ENCODE results near the gene H3-3A.

H3-3A gene

DNA sequence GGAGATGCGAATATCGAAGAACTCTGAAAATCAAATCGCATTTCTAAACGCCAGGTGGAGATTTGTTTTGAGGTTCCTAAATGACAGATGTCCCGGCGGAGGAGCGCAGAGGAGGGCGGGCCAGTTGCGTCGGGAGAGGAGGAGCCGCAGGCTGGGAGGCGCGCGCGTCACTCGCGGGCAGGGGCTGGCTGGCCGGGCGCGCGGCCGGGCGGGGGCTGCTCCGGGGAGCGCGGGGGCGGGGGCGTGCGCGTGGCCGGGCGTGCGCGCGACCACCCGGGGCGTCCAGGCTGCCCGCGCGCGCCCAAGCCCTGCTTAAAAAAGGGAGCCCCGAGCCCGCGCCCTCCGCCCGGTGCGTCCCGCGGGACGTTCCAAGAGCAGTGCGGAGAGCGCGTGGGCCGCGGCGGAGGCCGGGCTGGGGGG lies 47.3 kb downstream of the H3-3A start:
- DNase-seq (ENCODE audit: low read depth in 2 of 2): peak; percentile 79 to 90
- TF ChIP-seq, protein P1, sequence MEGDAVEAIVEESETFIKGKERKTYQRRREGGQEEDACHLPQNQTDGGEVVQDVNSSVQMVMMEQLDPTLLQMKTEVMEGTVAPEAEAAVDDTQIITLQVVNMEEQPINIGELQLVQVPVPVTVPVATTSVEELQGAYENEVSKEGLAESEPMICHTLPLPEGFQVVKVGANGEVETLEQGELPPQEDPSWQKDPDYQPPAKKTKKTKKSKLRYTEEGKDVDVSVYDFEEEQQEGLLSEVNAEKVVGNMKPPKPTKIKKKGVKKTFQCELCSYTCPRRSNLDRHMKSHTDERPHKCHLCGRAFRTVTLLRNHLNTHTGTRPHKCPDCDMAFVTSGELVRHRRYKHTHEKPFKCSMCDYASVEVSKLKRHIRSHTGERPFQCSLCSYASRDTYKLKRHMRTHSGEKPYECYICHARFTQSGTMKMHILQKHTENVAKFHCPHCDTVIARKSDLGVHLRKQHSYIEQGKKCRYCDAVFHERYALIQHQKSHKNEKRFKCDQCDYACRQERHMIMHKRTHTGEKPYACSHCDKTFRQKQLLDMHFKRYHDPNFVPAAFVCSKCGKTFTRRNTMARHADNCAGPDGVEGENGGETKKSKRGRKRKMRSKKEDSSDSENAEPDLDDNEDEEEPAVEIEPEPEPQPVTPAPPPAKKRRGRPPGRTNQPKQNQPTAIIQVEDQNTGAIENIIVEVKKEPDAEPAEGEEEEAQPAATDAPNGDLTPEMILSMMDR (IDR thresholded peaks at IDR 0.05; ENCODE audit: low read depth, low read length): no peak

DNA sequence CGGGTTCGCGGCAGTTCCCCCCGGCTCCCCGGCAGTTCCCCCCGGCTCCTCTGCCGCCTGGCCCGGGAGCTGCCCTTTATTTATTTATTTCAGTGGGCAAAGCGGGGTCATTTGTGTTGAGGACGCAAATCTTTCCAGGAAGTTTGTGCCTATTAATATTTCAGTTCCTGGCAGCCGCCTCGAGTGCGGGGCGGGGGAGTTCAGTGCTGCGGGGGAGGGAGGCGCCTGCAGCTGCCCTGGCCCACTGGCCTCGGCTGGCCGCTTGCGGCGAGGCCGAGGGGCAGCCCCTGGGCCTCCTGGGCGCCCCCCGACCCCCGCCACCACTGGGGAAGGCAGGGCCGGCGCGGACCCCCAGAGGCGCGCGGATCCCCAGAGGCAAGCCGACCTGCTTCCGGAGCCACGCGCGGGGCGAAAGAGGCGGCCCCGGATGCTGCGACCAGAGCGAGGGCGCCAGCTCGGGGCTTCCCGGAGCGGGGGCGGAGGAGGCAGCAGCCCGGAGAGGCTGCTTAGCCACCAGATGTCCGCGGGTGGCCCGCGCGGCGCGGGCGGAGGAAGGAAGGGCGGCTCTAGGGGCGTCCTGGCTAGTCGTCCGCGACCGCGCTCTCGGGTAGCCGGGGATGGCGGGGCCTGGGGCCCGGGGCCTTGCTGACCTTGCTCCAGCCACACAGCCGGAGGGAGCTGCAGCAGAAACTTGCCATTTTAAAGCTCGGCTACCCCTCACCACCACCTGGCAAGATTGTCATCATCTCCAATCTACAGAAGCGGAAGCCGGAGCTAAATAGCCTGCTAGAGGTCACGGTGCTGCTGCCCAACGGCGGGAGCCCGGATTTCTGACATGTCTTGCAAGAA lies 48.0 kb downstream of the H3-3A start:
- peak overlapping the region; percentile 47 to 48 for H3K4me3 ChIP-seq (replicated peaks in 1 of 2; ENCODE audit: low read depth in 2 of 2, low read length in 2 of 2)
- peak; percentile 65 to 87 for DNase-seq (ENCODE audit: low read depth in 2 of 2)
- TF ChIP-seq, protein P1 (IDR thresholded peaks at IDR 0.05; ENCODE audit: low read depth, low read length): no peak

More for the DNA sequence above, 47.3 kb downstream of the H3-3A start:
- H3K4me3 ChIP-seq (replicated peaks in 1 of 2; ENCODE audit: low read depth in 2 of 2, low read length in 2 of 2): peak overlapping the region; percentile 47 to 48

DNA sequence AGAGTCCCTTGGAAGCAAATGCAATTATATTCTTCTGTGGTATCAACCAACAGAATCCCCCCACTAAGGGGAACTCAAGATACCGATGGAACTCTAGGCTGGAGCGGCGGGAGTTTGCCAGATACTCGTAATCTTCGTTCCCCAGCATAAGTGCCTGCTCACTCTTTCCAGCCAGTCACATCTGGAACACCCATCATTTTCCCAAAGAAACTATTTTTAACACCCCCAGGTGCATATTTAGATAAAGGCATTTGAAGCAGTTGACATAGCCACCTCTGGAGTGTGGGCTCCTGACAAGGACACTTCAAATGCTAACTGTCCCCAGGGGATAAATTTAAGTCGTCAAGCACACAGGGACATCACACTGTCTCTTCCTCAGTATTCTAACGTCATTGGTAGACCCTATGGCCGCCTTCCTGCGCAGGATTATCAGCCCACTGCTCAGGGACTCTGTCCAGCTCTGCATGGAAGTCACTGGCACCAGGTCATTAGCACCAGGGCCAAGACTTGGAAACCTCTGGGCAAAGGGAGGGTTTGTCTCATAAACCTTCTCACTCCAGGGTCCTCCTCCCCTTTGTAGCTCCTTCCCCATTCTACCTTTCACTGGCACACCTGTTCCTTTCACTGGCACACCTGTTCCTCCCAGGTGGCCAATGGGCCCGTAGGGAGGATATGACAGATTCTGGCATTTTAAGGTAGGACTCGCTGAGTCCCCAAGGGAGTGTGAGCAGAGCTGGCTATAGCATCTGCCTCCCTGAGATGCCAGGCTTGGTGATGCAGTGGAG lies 48.8 kb downstream of the H3-3A start:
- TF ChIP-seq, protein P1 (IDR thresholded peaks at IDR 0.05; ENCODE audit: low read depth, low read length): no peak
- H3K4me3 ChIP-seq (replicated peaks in 1 of 2; ENCODE audit: low read depth in 2 of 2, low read length in 2 of 2): peak overlapping the region; percentile 47 to 48
- DNase-seq (ENCODE audit: low read depth in 2 of 2): no peak

DNA sequence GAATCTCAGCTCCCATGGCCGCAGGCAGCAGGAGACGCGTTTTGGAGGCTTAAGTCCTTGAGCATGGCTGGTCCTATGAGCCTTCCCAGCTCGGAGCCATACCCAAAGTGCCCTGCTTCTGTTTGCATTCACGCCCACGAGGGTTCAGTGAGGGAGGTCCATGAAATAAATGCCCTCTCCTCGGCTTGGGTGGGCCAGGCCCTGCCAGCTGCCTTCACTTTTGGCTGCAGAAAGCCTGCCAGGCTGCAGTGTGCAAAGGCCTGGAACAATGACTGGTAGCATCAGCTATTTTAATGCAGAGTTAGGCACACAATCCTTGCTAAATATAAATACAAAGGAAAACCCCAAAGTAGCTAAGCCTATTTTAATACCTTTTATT lies 49.4 kb downstream of the H3-3A start:
- DNase-seq (ENCODE audit: low read depth in 2 of 2): no peak
- TF ChIP-seq, protein P1 (IDR thresholded peaks at IDR 0.05; ENCODE audit: low read depth, low read length): no peak
- H3K4me3 ChIP-seq (replicated peaks in 1 of 2; ENCODE audit: low read depth in 2 of 2, low read length in 2 of 2): no peak overlapping the region

DNA sequence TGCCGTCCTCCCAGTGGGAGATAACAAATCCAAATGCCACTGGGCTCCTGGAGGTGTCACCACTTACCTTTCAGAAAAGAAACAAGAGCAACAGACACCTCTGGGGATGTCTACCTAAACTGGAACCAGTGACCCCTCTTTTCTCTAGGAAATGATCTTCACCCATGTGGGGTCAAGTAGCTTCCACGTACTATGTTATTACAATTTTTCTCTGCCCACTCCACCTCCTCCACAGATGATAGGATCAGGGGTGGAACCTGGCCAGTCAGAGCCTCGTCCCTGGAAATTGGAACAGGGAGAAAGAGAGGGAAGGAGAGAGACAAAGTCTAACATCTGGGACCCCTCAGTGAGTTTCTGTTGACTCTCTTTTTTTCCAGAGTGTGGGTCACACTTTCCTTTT lies 50.1 kb downstream of the H3-3A start:
- no peak for DNase-seq (ENCODE audit: low read depth in 2 of 2)
- no peak overlapping the region for H3K4me3 ChIP-seq (replicated peaks in 1 of 2; ENCODE audit: low read depth in 2 of 2, low read length in 2 of 2)
- TF ChIP-seq, protein P1 (IDR thresholded peaks at IDR 0.05; ENCODE audit: low read depth, low read length): no peak

DNA sequence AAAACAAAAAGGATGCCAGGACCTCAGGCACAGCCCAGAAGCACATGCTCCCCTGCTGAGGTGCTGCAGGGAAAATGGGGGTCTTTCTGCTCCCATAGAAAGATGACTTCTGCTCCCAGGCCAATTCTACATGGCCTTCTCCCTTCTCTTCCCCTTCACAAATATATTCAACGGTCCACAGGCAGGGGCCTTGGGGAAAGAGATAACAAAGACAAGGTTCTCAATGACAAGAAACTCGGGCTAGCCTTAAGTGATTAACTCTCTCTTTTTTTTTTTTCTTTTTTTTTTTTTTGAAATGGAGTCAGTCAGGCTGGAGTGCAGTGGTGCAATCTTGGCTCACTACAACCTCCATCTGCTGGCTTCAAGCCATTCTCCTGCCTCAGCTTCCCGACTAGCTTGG lies 54.2 kb downstream of the H3-3A start:
- H3K4me3 ChIP-seq (replicated peaks in 1 of 2; ENCODE audit: low read depth in 2 of 2, low read length in 2 of 2): no peak overlapping the region
- TF ChIP-seq, protein P1 (IDR thresholded peaks at IDR 0.05; ENCODE audit: low read depth, low read length): no peak
- no peak for DNase-seq (ENCODE audit: low read depth in 2 of 2)
